ENCODE measurements around the gene RALA.

GRCh38 chr7:39727231-39728012 lies 104.0 kb downstream of the RALA start:
- no peak for TF ChIP-seq CTCF (conservative IDR thresholded peaks at IDR 0.05; ENCODE audit: low read depth in 2 of 2)
- TF ChIP-seq POLR2AphosphoS5 (IDR thresholded peaks at IDR 0.05; ENCODE audit: low read depth) = no peak
- TF ChIP-seq ZNF114 (CRISPR knock-in tag; IDR thresholded peaks at IDR 0.05) = no peak
- no peak for TF ChIP-seq EZH2 (IDR thresholded peaks at IDR 0.05; ENCODE audit: low read depth, unreplicated experiment)
- no peak for TF ChIP-seq JUNB (IDR thresholded peaks at IDR 0.05; ENCODE audit: unreplicated experiment)
- no peak for TF ChIP-seq EZH2phosphoT487 (IDR thresholded peaks at IDR 0.05; ENCODE audit: unreplicated experiment)
- no peak for TF ChIP-seq CREB1 (CRISPR knock-in tag; IDR thresholded peaks at IDR 0.05; ENCODE audit: low read depth)
- TF ChIP-seq, protein P1, sequence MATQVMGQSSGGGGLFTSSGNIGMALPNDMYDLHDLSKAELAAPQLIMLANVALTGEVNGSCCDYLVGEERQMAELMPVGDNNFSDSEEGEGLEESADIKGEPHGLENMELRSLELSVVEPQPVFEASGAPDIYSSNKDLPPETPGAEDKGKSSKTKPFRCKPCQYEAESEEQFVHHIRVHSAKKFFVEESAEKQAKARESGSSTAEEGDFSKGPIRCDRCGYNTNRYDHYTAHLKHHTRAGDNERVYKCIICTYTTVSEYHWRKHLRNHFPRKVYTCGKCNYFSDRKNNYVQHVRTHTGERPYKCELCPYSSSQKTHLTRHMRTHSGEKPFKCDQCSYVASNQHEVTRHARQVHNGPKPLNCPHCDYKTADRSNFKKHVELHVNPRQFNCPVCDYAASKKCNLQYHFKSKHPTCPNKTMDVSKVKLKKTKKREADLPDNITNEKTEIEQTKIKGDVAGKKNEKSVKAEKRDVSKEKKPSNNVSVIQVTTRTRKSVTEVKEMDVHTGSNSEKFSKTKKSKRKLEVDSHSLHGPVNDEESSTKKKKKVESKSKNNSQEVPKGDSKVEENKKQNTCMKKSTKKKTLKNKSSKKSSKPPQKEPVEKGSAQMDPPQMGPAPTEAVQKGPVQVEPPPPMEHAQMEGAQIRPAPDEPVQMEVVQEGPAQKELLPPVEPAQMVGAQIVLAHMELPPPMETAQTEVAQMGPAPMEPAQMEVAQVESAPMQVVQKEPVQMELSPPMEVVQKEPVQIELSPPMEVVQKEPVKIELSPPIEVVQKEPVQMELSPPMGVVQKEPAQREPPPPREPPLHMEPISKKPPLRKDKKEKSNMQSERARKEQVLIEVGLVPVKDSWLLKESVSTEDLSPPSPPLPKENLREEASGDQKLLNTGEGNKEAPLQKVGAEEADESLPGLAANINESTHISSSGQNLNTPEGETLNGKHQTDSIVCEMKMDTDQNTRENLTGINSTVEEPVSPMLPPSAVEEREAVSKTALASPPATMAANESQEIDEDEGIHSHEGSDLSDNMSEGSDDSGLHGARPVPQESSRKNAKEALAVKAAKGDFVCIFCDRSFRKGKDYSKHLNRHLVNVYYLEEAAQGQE (IDR thresholded peaks at IDR 0.05; ENCODE audit: unreplicated experiment) = no peak
- no peak for TF ChIP-seq STAT1 (IDR thresholded peaks at IDR 0.05; ENCODE audit: unreplicated experiment)
- TF ChIP-seq ETS1 (IDR thresholded peaks at IDR 0.05) = no peak
- no peak for TF ChIP-seq ZNF462 (CRISPR knock-in tag; IDR thresholded peaks at IDR 0.05)

Data from GM23338 (cell line).